Activated gamma-delta T cell treated with anti-CD3 and anti-CD28 coated beads, Interleukin-2, amount 50 U/mL, for 16 hours (primary cell): ENCODE measurements around the gene MOSPD3.
A peak's percentile ranks its signal among the peaks of the same experiment; 100 is the strongest.

Source experiments
- DNase-seq: peaks from one replicate; pipeline ENCODE4 v3.0.0-alpha.2; 2020; ENCODE audit warnings: low read depth

MOSPD3 gene

DNA sequence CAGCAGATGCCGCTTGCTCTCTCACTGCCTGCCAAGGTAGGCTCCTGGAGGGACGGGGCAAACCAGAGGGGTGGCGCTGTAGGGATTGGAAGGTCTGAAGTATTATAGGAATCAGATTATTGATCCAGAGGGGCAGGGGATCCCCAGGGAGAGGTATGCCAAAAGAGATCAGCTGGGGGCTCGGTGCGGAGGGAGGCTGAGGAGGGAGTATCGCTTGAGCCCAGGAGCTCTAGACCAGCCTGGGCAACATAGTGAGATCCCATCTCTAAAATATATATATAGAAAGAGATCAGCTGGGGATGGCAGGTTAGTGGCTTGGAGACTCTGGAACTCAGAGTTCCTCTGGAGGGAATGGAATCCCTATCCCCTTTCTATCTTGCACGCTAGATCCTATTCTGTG, 17.2 kb upstream of the MOSPD3 start:
- no peak for DNase-seq

DNA sequence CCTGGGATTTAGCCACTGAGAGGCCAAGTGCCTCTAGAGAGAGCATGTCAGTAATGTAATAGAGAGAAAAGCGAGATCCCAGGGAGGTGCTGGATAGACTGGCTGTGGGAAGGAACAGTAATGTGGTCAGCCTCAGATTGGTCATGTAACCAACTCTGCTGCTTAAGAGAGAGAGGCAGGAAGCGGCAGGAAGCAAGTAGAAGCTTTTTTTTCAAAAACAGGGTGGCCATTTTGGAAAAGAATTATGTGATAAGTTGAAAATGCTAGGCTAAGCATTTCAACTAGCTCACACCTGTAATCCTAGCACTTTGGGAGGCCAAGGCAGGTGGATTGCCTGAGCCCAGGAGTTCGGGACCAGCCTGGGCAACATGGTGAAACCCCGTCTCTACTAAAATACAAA, 13.9 kb upstream of the MOSPD3 start:
- DNase-seq, result no peak

DNA sequence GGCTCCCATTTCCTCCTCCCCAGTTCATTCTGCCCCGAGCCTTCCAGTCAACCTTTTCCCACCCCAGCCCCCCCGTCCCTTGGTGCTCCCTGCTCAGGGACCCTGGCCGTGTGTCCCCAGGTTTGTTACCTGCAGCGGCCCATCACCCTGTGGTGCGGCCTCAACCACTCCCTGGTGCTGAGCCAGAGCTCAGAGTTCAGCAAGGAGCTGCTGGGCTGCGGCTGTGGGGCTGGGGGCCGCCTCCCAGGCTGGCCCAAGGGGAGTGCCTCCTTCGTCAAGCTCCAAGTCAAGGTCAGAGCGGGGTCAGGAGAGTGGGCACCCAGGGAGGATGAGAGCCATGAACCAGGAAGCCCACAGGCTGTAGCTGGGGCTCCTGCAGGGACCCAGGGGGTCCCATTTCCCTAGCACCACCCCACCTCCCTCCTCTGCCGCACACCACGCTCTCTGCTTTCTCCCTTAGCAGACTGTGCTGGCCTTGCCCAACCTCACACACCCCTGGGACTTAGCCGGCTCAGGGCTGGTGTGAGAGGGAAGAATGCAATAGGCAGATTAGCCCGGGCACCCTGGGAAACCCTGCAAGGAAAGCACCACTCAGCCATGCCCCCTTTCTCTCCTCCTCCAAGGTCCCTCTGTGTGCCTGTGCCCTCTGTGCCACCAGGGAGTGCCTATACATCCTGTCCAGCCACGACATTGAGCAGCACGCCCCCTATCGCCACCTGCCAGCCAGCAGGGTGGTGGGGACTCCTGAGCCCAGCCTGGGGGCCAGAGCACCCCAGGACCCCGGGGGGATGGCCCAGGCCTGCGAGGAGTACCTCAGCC, 12.2 kb upstream of the MOSPD3 start:
- DNase-seq, result no peak

DNA sequence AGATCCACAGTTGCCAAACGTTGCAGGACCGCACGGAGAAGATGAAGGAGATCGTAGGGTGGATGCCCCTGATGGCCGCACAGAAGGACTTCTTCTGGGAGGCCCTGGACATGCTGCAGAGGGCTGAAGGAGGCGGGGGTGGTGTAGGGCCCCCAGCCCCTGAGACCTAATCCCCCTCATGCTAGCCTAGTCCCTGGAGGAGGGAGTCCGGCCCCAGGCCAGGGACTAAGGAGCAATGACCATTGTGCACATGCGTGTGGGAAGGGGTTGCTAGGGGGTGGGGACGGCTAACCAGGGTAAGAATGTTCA, 11.7 kb upstream of the MOSPD3 start:
- no peak for DNase-seq

DNA sequence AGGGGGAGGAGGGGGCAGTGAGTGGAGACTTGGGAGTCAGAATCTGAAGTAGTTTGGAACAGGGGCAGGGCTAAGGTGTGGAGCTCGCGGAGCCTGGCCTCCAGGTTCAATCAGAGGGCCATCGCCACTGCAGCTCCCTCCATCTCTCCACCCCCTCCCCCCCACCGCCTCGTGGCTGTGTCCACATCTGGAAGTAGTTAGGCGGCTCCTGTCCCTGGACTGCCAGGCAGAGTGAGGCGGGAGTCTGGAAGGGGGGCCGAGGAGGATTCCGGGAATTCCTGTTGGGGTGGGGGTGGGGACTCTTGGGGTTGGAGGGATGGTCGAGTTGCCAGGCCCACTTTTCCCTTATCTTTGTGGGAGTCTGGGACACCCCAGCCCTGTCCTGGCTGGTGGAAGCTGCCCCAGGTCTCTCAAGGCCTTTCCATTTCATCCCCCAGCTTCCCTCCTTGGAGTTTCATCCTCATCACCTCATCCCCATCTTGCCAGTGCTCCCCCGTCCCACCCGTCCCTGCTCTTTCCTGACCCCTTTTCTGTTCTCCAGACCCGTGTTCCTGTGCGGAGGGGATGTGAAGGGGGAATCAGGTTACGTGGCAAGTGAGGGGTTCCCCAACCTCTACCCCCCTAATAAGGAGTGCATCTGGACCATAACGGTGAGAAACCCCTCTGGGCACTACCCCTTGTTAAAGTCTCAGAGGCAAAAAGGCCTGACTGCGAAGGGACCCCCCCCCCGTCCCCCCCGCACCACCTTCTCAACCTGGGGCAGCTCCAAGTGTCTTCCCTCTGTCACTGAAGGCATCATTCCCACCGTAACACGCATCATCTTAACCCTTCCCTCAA, 9.2 kb upstream of the MOSPD3 start:
- DNase-seq, result no peak

DNA sequence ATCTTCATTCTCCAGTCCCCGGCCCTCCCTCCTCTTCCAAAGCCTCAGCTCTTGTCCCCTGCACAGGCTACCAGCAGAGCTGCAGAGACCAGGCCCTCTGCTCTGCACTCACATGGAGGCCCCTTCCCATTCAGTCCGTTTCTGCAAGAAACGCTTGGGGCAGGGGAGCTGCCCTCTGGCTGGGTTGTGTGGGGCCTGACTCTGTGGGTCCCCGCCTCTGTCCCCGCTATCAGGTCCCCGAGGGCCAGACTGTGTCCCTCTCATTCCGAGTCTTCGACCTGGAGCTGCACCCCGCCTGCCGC, 8.7 kb upstream of the MOSPD3 start:
- DNase-seq, result no peak

DNA sequence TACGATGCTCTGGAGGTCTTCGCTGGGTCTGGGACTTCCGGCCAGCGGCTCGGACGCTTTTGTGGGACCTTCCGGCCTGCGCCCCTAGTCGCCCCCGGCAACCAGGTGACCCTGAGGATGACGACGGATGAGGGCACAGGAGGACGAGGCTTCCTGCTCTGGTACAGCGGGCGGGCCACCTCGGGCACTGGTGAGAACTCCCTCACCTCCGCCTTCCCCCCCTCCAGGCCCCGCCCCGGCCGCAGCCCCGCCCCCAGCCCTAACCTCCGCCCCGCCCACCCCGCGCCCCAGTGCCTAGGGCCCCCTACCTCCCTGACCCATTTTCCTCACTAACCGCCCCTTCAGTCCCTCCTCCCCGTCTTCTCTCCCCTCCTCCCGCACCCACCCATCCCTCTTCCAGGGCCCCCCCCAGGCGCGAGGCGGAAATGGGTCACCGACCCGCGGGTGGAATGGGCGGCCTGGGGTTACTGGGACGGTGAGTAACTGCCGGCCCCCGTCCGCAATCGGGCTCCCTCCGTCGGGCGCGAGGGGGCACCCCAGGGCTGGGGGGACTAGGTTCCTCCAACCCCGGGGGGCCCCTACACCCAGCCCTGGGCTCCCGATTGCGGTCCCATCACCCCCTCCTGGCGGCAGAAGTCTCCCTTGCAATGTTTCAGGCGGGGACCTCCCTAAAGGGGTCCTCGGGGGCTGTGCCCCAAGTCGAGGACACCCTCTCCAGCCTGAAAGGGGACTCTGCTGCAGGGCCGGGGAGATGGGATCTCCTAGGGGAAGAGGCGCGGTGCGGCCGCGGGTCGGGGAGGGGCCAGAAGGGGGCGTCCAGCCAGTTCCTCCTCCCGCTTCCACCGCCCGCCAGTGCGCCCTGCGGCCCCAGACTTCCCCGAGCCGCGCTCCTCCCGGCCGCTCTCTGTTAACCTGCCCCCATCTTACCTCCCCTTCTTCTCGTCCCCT, 8.0 kb upstream of the MOSPD3 start:
- DNase-seq, result peak; percentile 71

DNA sequence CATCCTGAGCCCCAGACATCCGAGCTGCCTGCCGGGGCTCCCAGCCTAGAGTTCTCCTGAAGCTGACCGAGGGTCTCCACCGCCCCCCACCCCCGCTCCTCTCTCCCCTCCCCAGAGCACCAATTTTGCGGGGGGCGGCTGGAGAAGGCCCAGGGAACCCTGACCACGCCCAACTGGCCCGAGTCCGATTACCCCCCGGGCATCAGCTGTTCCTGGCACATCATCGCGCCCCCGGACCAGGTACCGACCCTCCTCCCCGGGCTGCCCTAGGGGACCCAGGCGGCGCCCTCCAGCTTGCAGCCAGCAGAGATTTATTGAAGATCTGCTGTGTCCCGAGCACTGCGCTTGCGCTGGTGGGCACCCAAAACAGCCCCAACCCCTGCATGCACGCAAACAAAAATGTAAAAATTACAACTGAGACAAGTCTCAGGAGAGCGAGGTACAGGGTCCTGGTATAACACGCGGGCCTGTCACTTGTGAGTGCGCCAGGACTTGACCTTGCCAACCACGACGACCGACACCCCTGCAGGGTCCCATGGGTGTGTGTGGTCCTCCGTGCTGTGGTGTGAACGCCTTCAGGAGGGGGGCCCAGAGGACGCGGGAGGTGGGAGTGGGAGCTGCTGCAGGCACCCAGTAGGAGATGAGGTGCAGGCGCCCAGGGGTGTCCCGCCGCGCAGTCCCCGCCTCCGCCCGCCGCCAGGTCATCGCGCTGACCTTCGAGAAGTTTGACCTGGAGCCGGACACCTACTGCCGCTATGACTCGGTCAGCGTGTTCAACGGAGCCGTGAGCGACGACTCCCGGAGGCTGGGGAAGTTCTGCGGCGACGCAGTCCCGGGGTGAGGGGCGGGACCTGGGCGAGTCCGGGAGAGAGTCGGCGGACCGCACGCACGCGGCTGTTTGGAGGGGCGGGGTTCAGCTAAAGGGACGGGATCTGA, 7.1 kb upstream of the MOSPD3 start:
- DNase-seq, result no peak

DNA sequence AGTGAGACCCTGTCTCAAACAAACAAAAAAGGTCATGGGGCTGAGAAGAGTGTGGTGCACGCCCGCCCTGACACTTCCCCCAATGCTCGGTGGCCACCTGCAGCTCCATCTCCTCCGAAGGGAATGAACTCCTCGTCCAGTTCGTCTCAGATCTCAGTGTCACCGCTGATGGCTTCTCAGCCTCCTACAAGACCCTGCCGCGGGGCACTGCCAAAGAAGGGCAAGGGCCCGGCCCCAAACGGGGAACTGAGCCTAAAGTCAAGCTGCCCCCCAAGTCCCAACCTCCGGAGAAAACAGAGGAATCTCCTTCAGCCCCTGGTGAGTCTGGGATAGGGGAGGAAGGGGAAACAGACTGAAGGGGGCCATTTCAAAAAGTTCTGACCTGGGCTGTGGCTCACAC, 6.0 kb upstream of the MOSPD3 start:
- DNase-seq, result no peak

DNA sequence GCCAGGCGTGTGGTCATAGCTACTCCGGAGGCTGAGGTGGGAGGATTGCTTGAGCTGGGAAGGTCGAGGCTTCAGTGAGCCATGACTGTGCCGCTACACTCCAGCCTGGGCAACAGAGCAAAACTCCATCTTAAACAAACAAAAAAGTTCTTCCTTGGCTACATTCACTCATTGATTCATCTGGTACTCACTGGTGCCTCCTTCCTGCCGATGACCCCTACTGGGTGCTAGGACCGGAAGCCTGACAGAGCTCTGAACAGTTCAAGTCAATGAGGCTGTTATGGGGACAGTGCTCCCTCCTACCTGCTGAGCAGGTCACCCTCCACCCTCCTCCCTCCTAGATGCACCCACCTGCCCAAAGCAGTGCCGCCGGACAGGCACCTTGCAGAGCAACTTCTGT, 5.2 kb upstream of the MOSPD3 start:
- DNase-seq, result no peak

DNA sequence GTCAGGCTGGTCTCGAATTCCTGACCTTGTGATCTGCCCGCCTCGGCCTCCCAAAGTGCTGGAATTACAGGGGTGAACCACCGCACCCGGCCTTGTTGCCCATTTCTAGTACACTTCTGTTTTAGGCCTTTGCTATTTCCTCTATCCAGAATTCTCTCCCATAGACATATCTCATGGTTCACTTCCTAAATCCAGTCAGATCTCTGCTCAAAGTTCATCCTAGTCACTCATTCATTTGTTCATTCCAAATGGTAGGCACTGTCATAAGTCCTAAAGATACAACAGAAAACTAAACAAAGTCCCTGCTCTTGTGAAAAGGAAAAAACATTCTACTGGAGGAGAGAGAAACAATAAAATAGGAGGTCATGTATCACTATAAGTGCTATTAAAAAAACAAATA, 2.4 kb upstream of the MOSPD3 start:
- no peak for DNase-seq

DNA sequence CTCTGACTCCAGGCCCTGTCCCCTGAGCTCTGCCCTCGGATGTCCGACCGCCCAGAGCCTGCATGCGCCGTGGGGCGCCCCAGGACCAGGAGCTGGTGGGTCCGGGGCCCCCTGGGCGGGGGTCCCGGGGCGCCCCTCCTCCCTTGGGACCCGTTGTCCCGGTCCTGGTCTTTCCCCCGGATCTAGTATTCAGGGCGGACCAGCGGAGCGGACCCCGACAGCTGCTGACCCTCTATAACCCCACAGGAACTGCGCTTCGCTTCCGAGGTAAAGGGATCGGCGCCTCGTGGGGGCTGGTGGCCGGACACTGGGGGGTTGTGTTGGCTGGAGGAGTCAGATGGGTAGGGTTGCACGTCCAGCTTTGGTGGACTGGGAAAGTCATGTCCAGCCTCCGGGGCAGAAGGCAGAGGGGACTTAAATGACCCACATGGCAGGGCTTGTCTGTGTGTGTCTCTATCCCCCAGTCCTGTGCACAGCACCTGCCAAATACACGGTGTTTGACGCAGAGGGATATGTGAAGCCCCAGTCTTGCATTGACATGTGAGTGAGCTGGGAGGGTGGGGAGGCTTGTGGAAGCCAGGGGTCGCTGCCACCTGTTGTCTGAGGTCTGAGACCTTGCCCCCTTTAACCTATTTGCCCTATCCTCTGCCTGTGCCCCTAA, 520 bp downstream of the MOSPD3 start:
- no peak for DNase-seq

DNA sequence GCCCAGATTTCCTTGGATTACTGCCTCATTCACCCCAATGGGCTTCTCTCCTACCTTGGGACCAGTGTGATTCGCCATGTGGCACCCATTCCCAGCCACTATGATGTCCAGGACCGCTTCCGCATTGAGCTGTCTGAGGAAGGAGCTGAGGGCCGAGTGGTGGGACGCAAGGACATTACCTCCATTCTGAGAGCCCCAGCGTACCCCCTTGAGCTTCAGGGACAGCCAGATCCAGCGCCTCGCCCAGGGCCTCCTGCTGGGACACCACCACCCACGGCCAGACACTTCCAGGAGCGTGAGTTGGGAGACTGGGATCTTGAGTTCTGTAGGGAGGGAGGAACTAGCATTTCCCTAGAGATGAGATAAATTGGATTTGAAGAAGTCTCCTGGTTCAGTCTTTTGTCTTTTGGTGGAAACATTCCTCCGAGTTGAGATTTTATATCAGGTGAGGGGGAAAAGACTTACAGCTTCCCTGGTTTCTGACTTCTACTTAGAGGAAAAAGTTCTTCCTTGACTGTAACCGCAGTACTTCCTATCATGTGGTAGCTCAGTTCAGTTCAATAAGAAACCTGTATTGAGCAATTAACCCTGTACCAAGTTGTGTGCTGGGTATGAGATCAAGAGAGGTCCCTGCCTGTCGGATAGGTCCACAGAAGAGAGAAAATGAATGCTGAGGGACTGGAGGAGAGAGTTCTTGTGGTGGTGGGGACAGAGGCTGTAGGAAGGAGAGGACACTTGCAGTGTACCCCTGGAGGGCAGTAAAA, 1.3 kb downstream of the MOSPD3 start:
- no peak for DNase-seq

DNA sequence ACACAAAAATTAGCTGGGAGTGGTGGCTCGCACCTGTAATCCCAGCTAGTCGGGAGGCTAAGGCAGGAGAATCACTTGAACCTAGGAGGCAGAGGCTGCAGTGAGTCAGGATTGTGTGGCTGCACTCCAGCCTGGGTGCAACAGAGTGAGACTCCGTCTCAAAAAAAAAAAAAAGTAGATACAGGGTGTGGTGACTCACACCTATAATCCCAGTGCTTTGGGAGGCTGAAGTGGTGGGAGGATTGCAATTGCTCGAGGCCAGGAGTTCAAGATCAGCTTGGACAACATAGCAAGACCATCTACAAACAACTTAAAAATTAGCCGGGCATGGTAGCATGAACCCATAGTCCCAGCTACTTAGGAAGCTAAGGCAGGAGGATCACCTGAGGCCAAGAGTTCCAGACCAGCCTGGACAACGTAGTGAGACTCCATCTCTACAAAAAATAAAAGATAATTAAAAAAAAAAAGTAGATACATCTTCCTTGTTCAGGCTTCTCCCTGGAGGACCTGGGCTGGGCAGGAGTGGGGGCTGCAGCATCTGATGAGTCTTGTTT, 2.0 kb downstream of the MOSPD3 start:
- no peak for DNase-seq

DNA sequence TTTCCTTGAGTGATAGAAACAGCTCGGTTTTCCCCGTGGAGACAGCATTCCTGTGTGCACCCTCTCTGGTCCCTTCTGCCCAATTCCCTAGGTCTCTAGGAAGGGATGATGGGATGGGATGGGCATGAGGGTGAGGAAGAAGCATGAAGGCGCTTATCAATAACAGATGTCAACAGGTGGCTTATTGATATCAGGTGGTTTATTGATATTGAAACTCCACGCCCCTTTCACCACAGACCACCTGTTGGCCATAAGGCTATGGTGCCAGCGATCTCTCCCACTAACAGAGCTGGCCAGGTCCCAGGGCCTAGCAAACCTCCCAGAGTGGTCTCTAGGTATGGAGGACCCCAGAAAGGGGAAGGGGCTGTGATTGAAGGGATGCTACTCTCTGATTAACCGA, 7.9 kb downstream of the MOSPD3 start:
- no peak for DNase-seq

DNA sequence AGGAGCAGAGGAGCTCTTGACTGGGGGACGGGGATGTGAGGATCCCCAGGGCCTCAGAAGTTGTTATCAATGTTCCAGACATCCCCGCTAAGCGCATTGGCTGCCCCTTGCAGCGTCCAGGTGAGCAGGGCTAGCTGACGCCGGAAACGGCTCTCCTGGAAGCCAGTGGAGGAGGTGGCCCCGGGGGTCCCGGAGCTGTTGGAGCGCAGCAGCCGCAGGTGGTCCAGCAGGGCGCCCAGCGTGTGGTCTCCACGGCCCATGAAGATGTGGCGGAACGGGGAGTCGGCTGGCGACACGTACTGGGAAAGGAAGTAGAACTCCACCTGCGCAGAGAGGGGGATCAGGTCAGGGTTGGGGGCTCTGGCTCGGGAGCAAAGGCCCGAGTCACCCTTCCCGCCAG, 8.5 kb downstream of the MOSPD3 start:
- DNase-seq, result no peak

DNA sequence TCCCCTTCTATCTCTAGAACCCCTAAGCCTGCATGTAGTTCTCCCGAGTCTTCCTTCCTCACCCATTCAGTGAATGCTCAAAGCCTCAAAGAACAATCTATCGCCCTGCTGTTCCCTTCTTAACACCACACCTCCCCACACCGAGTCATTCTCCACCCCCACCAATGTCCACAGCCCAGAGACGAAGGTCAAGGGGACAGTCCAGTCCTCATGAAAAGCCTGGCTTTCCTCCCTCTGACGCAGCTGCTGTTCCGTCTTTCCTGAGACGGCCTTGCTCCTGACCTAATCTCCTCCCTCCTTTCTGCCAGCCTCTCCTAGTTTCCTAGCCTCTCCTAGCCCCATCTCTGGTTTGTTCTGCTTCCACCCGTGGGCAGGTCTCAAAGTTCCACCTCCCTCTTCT, 9.2 kb downstream of the MOSPD3 start:
- DNase-seq, result no peak

DNA sequence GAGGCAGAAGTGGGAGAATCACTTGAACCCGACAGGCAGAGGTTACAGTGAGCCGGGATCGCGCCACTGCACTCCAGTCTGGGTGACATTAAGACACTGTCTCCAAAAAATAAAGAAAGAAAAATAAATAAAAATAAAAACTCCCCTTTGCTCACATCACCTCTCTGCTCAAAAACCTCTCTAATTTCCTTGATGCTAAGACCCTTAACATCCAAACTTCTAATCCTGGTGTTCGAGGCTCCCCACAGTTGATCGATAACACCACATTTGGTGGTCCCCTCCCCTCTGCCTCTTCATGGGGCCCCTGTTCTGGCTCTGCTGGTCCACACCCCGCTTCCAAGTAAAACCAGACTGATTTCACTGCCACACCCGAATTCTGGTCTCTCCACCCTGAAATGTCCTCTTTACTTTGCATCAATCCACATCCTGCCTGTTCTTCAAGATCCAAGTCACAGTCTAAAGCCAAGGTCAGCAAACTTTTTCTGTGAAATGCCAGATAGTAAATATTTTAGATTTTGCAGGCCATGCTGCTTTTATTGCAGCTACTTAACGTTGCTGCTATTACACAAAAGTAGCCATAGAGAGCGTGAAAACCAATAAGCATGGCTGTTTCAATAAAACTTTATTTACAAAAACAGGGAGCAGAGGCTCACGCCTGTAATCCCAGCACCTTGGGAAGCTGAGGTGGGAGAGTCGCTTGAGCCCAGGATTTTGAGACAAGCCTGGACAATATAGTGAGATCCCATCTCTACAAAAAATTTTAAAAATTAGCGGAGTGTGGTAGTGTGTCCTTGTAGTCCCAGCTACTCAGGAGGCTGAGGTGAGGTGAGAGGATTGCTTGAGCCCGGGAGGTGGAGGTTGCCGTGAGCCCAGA, 11.8 kb downstream of the MOSPD3 start:
- no peak for DNase-seq

DNA sequence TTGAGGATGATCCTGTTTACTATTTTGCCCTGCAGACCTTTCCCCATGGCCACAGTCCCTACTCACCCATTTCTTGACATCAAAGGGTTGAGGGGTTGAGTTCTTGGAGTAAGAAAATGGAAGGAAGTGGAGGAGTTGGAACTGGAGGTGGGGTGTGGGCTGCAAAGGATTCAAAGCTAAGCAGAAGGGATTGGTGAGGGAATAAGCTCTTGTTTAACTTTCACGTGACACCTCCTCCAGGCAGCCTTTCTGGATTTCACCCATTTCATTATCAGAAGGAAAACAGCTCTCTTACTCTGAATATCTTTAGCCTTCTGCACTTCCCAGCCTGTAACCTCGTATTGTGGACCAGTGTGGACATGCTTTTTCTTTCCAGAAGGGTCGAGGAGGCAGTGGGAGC, 13.7 kb downstream of the MOSPD3 start:
- DNase-seq, result no peak
